ENCODE data around the gene DESI1.

- TF ChIP-seq CTCF (conservative IDR thresholded peaks at IDR 0.05; ENCODE audit: low read length) = no peak
- TF ChIP-seq EZH2phosphoT487 (IDR thresholded peaks at IDR 0.05; ENCODE audit: borderline replicate concordance) = no peak
These were observed 63.2 kb downstream of the DESI1 start for GRCh38 chr22:41557401-41558240.

Measured in Loucy (cell line).